ES-I3 (cell line): Measurements from ENCODE around the gene OTX2.
A peak's percentile ranks its signal among the peaks of the same experiment; 100 is the strongest.

Source experiments
- H3K36me3 ChIP-seq: 2 replicates; pipeline ENCODE4 v1.6.1; 2013; ENCODE audit warnings: mild to moderate bottlenecking, low read length, control low read depth, moderate library complexity; ENCODE audit not compliant: insufficient read depth
- H3K4me1 ChIP-seq: 2 replicates; pipeline ENCODE4 v1.6.1; 2013; ENCODE audit warnings: mild to moderate bottlenecking, control low read depth, low read length; ENCODE audit not compliant: insufficient read depth
- H3K9ac ChIP-seq: 2 replicates; pipeline ENCODE4 v1.6.1; 2013; ENCODE audit warnings: low read depth, mild to moderate bottlenecking, low read length, moderate library complexity
- H3K9me3 ChIP-seq: 2 replicates; pipeline ENCODE4 v1.6.1; 2013; ENCODE audit warnings: mild to moderate bottlenecking, low read length, moderate library complexity; ENCODE audit not compliant: control insufficient read depth, insufficient read depth

Gene OTX2

DNA sequence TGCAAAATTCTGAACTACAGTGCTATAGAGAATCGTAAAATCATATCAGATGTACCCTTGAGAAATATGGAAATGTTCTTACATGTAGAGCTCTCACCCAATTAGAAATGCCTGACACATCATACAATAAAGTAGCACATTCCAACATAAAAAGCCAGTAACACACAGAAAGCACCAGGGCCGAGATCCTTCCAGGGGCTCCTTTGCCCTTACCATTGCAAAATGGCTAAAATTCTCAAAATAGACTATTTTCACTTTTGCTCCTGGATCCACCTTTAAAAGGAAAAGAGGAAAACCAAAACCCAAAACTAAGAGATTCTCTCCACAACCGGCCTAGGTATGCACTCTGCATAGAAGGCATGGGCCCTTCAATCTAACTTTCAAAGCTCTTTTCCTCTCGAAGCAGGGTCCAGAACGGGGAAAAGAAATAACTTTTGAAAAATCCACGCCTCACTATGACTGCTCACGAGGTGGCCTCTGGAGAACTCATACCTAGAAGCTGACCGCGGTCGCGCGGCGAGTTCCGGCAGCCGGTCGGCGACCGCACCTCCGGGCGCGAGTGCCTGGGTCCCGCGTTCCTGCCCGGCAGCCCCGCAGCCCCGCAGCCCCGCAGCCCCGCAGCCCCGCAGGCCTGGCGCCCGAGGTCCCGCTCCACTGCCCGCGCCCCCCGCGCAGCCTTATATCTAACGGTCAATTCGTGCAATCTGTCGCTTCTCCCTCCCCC is 2.7 kb downstream of the OTX2 start:
- H3K9me3 ChIP-seq, result no peaks in the 10 kb centered on the region
- H3K4me1 ChIP-seq, result peaks cover 13% of the 10 kb centered on the region
- no peaks in the 10 kb centered on the region for H3K36me3 ChIP-seq
- peak overlapping the region; percentile 49; the same call in 1 of the 2 replicates for H3K9ac ChIP-seq

DNA sequence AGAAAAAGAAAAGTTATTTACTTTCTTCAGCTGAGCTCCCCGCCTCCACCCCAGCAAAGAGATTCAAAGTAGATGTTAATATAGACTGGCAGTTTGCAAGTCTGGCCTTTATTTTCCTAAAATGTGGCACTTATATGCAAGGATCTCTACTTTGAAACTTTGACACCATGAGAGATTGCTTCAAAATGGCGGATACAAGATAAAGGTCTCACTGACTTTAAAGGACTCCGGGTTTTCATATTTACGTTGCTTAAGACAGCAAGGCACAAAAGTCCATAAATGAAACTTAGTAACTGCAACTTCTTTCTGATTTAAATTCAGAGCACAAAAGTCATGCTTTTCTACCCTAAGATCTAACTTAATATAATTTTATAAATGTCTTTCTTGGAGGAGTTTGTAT is 3.5 kb downstream of the OTX2 start:
- Histone ChIP-seq H3K4me1 (peaks cover 10% of the 10 kb centered on the region), H3K9me3 (no peaks in the 10 kb centered on the region), H3K9ac (peak overlapping the region; percentile 41), H3K36me3 (no peaks in the 10 kb centered on the region)

DNA sequence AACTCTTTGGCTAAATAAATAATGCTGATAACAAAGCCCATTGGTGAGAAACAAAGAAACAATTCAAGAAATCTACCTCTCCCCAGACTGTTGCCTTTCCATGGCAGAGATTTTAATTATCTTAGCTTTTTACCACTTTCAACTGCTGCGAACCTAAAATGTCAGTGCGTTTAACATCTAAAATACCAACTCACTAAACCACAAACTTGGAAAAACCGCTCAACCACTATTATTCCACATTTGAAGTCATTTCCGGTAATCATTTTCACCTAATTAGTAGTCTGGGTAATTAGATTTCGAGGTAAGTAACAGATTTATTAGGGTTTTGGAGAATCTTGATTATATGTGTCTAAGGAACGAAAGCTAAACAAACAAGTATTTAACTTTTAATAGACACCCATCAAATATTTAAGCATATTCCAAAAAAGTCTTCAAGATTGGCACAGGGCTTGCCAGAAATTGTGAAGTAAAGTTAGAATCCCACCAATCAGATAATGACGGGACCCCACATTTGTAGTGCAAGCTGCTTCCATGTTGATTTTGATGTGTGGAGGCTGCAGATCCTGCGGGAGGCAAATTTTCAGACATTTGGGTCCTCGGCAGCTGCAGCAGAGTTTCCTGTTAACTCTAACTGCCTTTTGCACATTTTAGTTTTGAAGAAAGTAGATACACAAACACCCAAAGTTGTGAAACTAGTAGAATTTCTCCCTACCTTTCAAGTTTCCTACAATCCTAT is 4.1 kb downstream of the OTX2 start:
- Histone ChIP-seq H3K4me1 (peaks cover 10% of the 10 kb centered on the region), H3K9me3 (no peaks in the 10 kb centered on the region), H3K9ac (peak overlapping the region; percentile 41), H3K36me3 (no peaks in the 10 kb centered on the region)

DNA sequence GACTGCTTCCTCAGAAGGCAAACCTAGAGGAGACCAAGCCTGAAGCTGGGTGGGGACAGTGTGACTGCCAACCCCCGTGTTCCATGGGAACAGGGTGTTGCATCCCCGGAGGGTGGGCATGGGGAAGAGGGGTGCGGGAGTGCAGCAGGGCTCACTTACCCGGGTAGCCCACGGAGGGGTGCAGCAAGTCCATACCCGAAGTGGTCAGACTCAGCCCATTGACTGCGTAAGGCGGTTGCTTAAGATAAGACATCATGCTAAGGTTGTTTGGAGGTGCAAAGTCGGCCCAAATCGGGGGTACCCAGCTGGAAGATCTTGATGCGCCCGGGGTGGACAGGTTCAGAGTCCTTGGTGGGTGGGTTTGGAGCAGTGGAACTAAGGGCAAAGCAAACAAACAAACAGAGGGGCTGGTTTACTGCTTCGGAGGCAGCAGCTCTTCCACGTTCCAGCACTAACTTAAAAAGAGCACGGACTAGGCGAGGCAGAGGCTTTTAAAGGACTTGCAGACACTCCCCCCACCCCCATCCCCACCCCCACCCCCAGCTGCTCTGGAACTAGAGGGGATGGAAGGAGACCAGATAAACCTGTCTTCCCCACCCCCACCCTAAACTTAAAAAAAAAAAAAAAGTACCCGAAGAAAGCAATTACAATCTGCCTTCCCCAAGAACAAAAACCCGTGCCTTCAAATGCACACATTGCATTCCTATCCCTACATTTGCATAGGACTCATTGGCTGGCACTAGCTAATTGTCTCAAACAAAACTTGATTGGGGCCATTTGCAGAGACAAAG is 4.9 kb downstream of the OTX2 start:
- Histone ChIP-seq H3K9ac (peak overlapping the region; percentile 41), H3K9me3 (no peaks in the 10 kb centered on the region), H3K36me3 (no peaks in the 10 kb centered on the region), H3K4me1 (peaks cover 10% of the 10 kb centered on the region)

DNA sequence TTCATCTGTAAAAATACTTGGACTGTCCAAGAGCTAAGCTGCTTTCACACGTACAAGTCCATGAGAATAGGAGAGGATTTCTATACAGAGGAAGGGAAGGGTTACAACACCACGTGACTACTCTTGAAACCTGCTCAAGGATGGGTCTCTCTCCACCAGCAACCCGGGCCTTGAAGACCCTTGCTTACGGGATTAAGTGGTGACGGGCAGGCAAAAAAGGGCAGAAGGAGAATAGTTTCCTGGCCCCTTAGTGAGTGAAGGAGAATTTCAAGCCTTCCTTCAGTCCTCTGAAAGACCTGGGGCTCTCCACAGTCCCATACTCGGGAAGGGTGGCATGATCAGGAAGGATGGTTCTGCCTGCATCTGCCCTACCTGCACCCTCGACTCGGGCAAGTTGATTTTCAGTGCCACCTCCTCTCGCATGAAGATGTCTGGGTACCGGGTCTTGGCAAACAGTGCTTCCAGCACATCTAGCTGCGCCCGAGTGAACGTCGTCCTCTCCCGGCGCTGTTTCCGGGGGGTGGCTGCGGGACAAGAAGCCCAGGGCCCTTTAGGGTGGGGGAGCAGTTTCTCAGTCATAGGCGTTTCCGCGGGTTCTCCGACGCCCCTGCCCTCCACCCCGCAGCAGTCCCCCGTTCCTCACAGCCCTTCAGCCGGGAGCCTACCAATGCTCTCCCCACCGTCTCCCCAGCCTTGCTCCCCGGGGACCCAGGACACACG is 6.3 kb downstream of the OTX2 start:
- peak overlapping the region; percentile 41 for H3K9ac ChIP-seq
- H3K4me1 ChIP-seq, result peaks cover 14% of the 10 kb centered on the region

DNA sequence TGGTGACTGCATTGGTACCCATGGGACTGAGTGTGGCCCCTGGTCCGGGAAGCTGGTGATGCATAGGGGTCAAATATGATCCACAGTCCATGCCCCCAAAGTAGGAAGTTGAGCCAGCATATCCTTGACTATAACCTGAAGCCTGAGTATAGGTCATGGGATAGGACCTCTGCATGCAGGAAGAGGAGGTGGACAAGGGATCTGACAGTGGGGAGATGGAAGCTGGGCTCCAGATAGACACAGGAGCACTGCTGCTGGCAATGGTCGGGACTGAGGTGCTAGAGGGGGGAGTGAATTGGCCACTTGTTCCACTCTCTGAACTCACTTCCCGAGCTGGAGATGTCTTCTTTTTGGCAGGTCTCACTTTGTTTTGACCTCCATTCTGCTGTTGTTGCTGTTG is 8.4 kb downstream of the OTX2 start:
- Histone ChIP-seq H3K36me3 (no peaks in the 10 kb centered on the region), H3K9me3 (no peaks in the 10 kb centered on the region), H3K9ac (no peak overlapping the region), H3K4me1 (peaks cover 7% of the 10 kb centered on the region)

More for the DNA sequence above, 6.3 kb downstream of the OTX2 start:
- H3K9me3 ChIP-seq, result no peaks in the 10 kb centered on the region
- no peaks in the 10 kb centered on the region for H3K36me3 ChIP-seq

DNA sequence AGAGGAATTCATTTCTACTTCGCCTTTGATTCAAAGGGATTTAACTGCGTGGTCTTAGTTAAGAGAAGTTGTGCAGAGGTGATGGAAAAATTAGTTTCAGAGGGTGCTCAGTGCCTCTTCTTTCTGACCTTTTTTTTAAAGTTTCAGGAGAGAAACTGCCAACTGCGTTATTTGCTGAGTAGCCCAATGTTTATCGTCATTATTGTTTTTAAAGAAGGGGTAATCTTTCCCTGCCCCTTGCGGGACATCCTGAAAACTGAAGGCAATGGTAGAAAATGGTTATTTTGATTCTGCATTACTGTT is 11.0 kb downstream of the OTX2 start:
- Histone ChIP-seq H3K4me1 (peaks cover 13% of the 10 kb centered on the region), H3K9ac (peak overlapping the region; percentile 46; the same call in 1 of the 2 replicates), H3K9me3 (no peaks in the 10 kb centered on the region), H3K36me3 (no peaks in the 10 kb centered on the region)

DNA sequence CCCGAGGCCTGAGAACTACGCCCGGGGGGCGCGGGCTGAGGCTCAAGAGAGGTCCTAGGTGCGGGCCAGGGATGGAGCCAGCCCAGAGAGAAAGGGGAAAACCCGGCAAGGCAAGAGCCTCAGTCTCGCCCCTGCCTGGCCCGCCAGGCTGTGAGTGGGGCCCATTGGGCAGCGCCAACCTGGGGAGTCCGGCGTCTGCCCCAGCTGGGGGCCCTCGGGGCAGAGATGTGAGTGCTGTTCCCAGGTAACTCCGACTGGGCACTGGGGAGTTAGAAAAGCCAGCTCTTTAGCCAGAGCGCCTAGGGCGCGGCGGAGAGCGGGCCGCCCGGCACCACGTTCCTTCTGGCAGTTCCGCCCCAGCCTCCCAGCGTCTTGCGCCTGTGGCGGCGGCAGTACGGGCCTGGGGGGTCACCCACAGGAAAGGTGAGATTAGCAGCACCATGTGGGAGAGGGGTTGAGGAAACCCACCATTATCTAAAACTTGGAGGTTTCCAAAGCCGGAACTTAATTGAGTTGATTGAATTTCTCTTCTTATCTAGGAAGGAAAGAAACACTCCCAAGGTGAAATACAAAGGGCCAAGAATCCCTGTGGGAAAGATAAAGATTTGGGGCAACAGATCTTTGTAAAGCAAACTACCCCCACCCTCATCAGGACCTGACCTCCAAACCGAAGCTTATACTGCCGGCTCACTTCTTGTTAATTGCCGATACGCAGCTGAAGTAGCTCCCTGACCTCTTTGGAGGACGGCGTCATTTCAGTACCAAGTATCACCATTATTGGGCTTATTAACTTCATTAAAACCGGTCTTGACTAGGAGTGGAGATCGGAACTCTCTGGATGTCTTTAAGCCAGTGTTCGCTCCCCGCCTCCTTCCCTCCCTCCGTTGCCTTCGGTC is 11.6 kb downstream of the OTX2 start:
- H3K9me3 ChIP-seq, result no peaks in the 10 kb centered on the region
- H3K4me1 ChIP-seq, result peaks cover 13% of the 10 kb centered on the region
- H3K36me3 ChIP-seq, result no peaks in the 10 kb centered on the region
- peak overlapping the region; percentile 46 for H3K9ac ChIP-seq

DNA sequence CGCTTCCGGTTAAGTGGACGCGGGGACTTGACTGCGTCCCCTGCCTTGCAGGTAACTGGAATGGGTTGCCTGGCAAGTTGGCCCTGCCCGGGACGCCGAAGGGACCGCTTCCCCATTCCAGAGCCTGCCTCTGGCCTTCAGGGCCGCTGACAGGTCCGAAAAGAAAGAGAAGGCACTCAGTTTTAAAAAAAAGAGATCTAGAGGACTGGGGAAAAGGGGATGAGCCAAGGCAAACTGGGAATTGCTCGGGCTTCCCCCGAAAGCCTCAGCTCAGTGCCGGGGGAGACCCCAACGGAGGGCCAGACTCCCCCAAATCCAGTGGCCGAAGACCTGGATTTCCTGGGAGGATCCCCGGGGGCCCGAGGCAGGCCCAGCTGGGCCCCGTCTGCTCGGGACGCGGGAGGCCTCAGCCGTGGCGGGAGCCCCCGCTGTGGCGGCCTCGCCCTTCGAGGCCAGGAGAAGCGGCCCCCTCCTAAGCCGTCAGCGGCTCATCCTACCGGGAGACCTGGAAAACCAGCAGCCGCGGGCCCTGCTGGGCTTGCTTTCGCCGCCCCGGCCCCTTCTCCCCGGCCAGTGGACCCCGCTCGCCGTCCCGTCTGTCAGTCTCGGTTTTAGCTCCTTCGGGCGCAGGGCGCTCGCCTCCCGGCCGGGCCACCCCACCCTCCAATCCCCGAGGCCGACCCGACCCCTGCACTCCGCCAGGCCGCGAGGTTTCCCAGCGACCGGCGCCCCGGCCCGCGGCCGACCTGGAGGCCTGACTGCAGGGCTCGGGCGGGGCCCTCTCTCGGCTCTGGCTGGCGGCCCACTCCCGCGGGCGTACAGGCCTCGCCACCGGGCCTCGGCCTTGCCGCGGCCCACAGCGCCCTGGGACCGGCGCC is 12.5 kb downstream of the OTX2 start:
- Histone ChIP-seq H3K9me3 (no peaks in the 10 kb centered on the region), H3K9ac (peak overlapping the region; percentile 46; the same call in 1 of the 2 replicates), H3K36me3 (no peaks in the 10 kb centered on the region), H3K4me1 (peaks cover 13% of the 10 kb centered on the region)

DNA sequence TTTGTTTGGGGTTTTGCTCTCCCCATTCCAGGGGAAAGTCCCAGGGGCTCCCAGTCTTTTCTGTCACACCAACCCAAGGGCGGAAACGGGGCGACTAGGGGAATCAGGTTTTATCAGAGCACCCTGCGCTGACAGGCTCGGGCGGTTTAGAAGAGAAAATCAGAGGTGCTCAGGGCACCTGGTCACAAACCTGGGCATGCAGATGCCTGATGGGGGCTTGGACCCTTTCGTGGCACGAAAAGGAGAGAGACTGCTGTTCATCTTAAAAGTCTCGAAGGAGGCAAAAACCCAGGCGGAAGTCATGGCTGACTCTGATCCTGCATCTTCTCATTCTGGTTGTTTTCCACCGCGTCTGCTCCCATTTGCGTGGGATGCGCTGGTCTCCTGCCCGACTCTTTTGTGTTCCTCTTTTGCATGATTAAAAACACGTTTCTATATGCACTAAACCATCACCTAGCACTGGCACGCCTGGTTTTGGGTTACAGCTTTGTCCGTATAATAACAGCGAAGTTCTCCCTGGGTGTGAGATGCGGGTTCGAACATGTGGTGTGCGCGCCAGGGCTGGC is 13.2 kb downstream of the OTX2 start:
- H3K4me1 ChIP-seq, result peaks cover 13% of the 10 kb centered on the region

DNA sequence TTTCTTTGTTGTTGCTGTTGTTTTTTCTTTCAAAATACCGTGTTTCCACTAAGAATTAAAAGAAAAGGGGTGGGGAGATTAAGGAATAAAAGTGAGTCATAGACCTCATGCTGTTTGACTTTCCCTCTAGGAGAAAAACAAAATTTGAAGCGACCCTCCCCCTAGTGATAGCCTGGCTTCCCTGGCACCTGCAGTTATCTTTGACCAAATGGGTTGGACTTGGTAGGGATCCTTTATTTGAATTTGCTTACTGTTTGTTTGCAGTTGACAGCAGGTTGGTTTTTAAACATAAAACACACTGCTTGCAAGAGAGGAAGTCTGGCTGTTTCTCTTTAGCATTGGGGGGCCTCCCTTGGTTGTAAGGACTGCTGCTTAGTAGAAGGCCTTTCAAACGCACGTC is 14.0 kb downstream of the OTX2 start:
- Histone ChIP-seq H3K9ac (no peak overlapping the region), H3K4me1 (peaks cover 13% of the 10 kb centered on the region), H3K9me3 (no peaks in the 10 kb centered on the region), H3K36me3 (no peaks in the 10 kb centered on the region)

More for the DNA sequence above, 13.2 kb downstream of the OTX2 start:
- H3K36me3 ChIP-seq, result no peaks in the 10 kb centered on the region
- H3K9me3 ChIP-seq, result no peaks in the 10 kb centered on the region
- peak overlapping the region; percentile 46; the same call in 1 of the 2 replicates for H3K9ac ChIP-seq

DNA sequence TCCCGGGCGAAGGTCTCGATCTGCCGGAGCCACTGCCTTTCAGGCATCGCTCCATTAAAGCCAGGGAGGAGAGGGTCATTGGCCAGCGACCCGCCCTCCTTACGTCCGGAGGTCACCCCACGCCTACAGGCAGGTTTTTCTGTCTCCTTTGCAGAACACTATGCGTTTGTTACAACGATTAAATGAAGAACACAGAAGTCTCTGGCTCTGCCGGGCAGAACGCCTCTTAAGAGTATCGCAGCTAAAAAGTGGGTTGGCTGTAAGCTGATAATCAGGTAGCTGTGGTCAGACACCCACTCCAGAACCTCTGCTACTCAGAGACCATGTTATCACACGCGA is 15.0 kb downstream of the OTX2 start:
- no peaks in the 10 kb centered on the region for H3K9me3 ChIP-seq
- H3K4me1 ChIP-seq, result peaks cover 13% of the 10 kb centered on the region
- peak overlapping the region; percentile 57 for H3K9ac ChIP-seq
- H3K36me3 ChIP-seq, result no peaks in the 10 kb centered on the region
